ENCODE measurements around the gene MADD. TPM values are rescaled to one million over a fixed set of nuclear protein-coding genes. Genes with fewer than 3 reads are reported as not detected.

The MADD gene
- total and polyA plus RNA-seq, 10 of the 15 experiments (the other 5 are each of a cell fraction or from before 2014, with no cell fraction given) = 0.47 to 35.4 (median 17.6) TPM

- no peak for ATAC-seq
- WGBS (ENCODE audit: insufficient coverage, insufficient replicate concordance, low lambda C conversion rate, missing lambda C conversion rate) = 94% methylated on average over 4 of the region's 4 CpGs
- H3K36me3 ChIP-seq (ENCODE audit: control insufficient read depth in 2 of 2, insufficient read depth in 2 of 2, low read length in 1 of 2) = peaks cover 21 to 35% of the 10 kb centered on the region in 2 experiments
- H3K9ac ChIP-seq (ENCODE audit: control insufficient read depth, insufficient read depth, low read length) = no peak overlapping the region
- ChIA-PET POLR2A (interaction anchor here (0.6 kb wide), 1 partner anchor 104 kb away, joined by 4 read pairs; no protein-coding TSS in a partner anchor), CTCF (interaction anchor here (0.8 kb wide), 1 partner anchor 131 kb away, joined by 3 read pairs; no protein-coding TSS in a partner anchor), RAD21 (ENCODE audit: unreplicated experiment) (no interaction called here), SMC1A (ENCODE audit: uncharacterized antibody, unreplicated experiment) (no interaction called here)
- H2AFZ ChIP-seq (ENCODE audit: control insufficient read depth, low read depth, low read length) = no peak overlapping the region
- H4K20me1 ChIP-seq (ENCODE audit: control insufficient read depth, insufficient read depth) = no peaks in the 10 kb centered on the region
- intact Hi-C loops (cut with micrococcal nuclease; ENCODE audit: unreplicated experiment) (no loop called here), in situ Hi-C loops (cut with MboI) (no loop called here)
- H3K4me2 ChIP-seq (ENCODE audit: control insufficient read depth, insufficient read depth) = no peak overlapping the region
- H3K4me3 ChIP-seq = no peak overlapping the region
- DNase-seq (ENCODE audit: low read depth, low spot score) = no peak
- no peak for TF ChIP-seq CEBPB (IDR thresholded peaks at IDR 0.05; ENCODE audit: borderline replicate concordance in 1 of 2, low read depth in 2 of 2, low read length in 2 of 2)
- TF ChIP-seq CHD2 (IDR thresholded peaks at IDR 0.05; ENCODE audit: borderline replicate concordance, low read depth, low read length) = no peak
- TF ChIP-seq GATAD2B (conservative IDR thresholded peaks at IDR 0.05; ENCODE audit: low read depth) = no peak
- TF ChIP-seq NFYB (IDR thresholded peaks at IDR 0.05; ENCODE audit: insufficient read depth, low read depth, low read length) = no peak
- H3K4me1 ChIP-seq (ENCODE audit: control insufficient read depth, insufficient read depth, low read length) = no peaks in the 10 kb centered on the region
- peaks cover 3% of the 10 kb centered on the region for H3K79me2 ChIP-seq (ENCODE audit: control insufficient read depth, insufficient read depth, low read length)
- no TSS peak for BruUV-seq (replicated peaks)
- H3K27me3 ChIP-seq (replicated peaks in 1 of 2; ENCODE audit: control insufficient read depth in 2 of 2, insufficient read depth in 2 of 2, low read length in 1 of 2) = no peaks in the 10 kb centered on the region
- no peaks in the 10 kb centered on the region for H3K9me3 ChIP-seq (replicated peaks; ENCODE audit: control insufficient read depth, insufficient read depth, low read length)
- H3K27ac ChIP-seq (ENCODE audit: control insufficient read depth, insufficient read depth) = no peak overlapping the region
- FAIRE-seq = no peak
Measured at GRCh38 chr11:47278769-47279168, 8.8 kb downstream of the MADD start.

GRCh38 chr11:47280099-47280498 lies 10.2 kb downstream of the MADD start:
- Histone ChIP-seq H3K4me1 (ENCODE audit: control insufficient read depth, insufficient read depth, low read length) (no peaks in the 10 kb centered on the region), H3K4me2 (ENCODE audit: control insufficient read depth, insufficient read depth) (no peak overlapping the region), H3K4me3 (no peak overlapping the region), H3K27me3 (replicated peaks in 1 of 2; ENCODE audit: control insufficient read depth in 2 of 2, insufficient read depth in 2 of 2, low read length in 1 of 2) (no peaks in the 10 kb centered on the region), H4K20me1 (ENCODE audit: control insufficient read depth, insufficient read depth) (no peaks in the 10 kb centered on the region), H3K9me3 (replicated peaks; ENCODE audit: control insufficient read depth, insufficient read depth, low read length) (no peaks in the 10 kb centered on the region), H3K36me3 (ENCODE audit: control insufficient read depth in 2 of 2, insufficient read depth in 2 of 2, low read length in 1 of 2) (peaks cover 30 to 41% of the 10 kb centered on the region in 2 experiments), H3K9ac (ENCODE audit: control insufficient read depth, insufficient read depth, low read length) (no peak overlapping the region), H2AFZ (ENCODE audit: control insufficient read depth, low read depth, low read length) (no peak overlapping the region), H3K79me2 (ENCODE audit: control insufficient read depth, insufficient read depth, low read length) (no peaks in the 10 kb centered on the region), H3K27ac (ENCODE audit: control insufficient read depth, insufficient read depth) (no peak overlapping the region)
- SMC1A ChIA-PET (ENCODE audit: uncharacterized antibody, unreplicated experiment) = interaction anchor here (1.2 kb wide), 1 partner anchor 21 kb away, joined by 4 read pairs; no protein-coding TSS in a partner anchor
- no TSS peak for BruUV-seq (replicated peaks)
- CTCF ChIA-PET = interaction anchor here (1.0 to 1.1 kb wide), 2 partner anchors 9 to 32 kb away, joined by 3 to 5 read pairs; partner anchors contain the start of gene ACP2
- intact Hi-C loops (cut with micrococcal nuclease; ENCODE audit: unreplicated experiment) (no loop called here), in situ Hi-C loops (cut with MboI) (no loop called here)
- TF ChIP-seq ESRRA (IDR thresholded peaks at IDR 0.05; ENCODE audit: low read length) (no peak), NFIC (IDR thresholded peaks at IDR 0.05; ENCODE audit: low read depth, low read length) (no peak), TCF3 (IDR thresholded peaks at IDR 0.05; ENCODE audit: borderline replicate concordance, insufficient read depth, low read depth, low read length) (no peak), ATF3 (IDR thresholded peaks at IDR 0.05; ENCODE audit: borderline replicate concordance, extremely low read depth, low read depth, low read length) (no peak), FOXM1 (IDR thresholded peaks at IDR 0.05; ENCODE audit: low read depth, low read length) (no peak), PRDM15 (CRISPR knock-in tag; IDR thresholded peaks at IDR 0.05) (no peak), SMC3 (IDR thresholded peaks at IDR 0.05; ENCODE audit: borderline replicate concordance, low read length) (no peak), TCF7 (IDR thresholded peaks at IDR 0.05; ENCODE audit: borderline replicate concordance) (no peak), ASH2L (IDR thresholded peaks at IDR 0.05; ENCODE audit: borderline replicate concordance, low read depth) (no peak)
- no peak for FAIRE-seq
- POLR2A ChIA-PET = interaction anchor here (1.0 to 1.5 kb wide), 2 partner anchors 9 to 102 kb away, joined by 3 to 4 read pairs; no protein-coding TSS in a partner anchor
- no peak for DNase-seq (ENCODE audit: low read depth, low spot score)
- no peak for ATAC-seq
- RAD21 ChIA-PET (ENCODE audit: unreplicated experiment) = no interaction called here

All from GM12878 (cell line).